DMS79 treated with DMSO at 0.1 percent for 48 hours (cell line): ENCODE data around the gene OR6N1.

Source experiments
- DNase-seq: peaks from one replicate; lab custom pipeline; 2025; lab: John Stamatoyannopoulos, UW

Gene OR6N1

GRCh38 chr1:158771950-158772866 is at the start of gene OR6N1:
OR6N1 (minus strand) TSS chr1:158772195; CDS start chr1:158766682, 5,513 bp downstream.
- DNase-seq: no peak

- DNase-seq: no peak
These were observed 49.7 kb upstream of the OR6N1 start for GRCh38 chr1:158821723-158822122.

- DNase-seq: no peak
These were observed 47.8 kb upstream of the OR6N1 start for GRCh38 chr1:158819461-158820443.

GRCh38 chr1:158818975-158819431 is 47.0 kb upstream of the OR6N1 start:
- DNase-seq: no peak

GRCh38 chr1:158818560-158818959 is 46.6 kb upstream of the OR6N1 start:
- no peak for DNase-seq

GRCh38 chr1:158814970-158815369 is 43.0 kb upstream of the OR6N1 start:
- no peak for DNase-seq

GRCh38 chr1:158813164-158813563 is 41.2 kb upstream of the OR6N1 start:
- DNase-seq: no peak

- no peak for DNase-seq
These were observed 40.3 kb upstream of the OR6N1 start for GRCh38 chr1:158812336-158812735.

GRCh38 chr1:158810311-158810710 is 38.3 kb upstream of the OR6N1 start:
- no peak for DNase-seq

- DNase-seq: no peak
These were observed 37.9 kb upstream of the OR6N1 start for GRCh38 chr1:158809862-158810261.

GRCh38 chr1:158809256-158809655 is 37.3 kb upstream of the OR6N1 start:
- no peak for DNase-seq

GRCh38 chr1:158806916-158807536 is 35.0 kb upstream of the OR6N1 start:
- DNase-seq: no peak

- DNase-seq: no peak
These were observed 31.7 kb upstream of the OR6N1 start for GRCh38 chr1:158803678-158804077.

GRCh38 chr1:158801396-158801795 is 29.4 kb upstream of the OR6N1 start:
- DNase-seq: no peak

GRCh38 chr1:158800526-158800925 is 28.5 kb upstream of the OR6N1 start:
- no peak for DNase-seq

- DNase-seq: no peak
These were observed 27.7 kb upstream of the OR6N1 start for GRCh38 chr1:158799689-158800088.

GRCh38 chr1:158798531-158798930 is 26.5 kb upstream of the OR6N1 start:
- no peak for DNase-seq

- no peak for DNase-seq
These were observed 22.3 kb upstream of the OR6N1 start for GRCh38 chr1:158794247-158794646.

- no peak for DNase-seq
These were observed 21.6 kb upstream of the OR6N1 start for GRCh38 chr1:158793604-158794003.

- no peak for DNase-seq
These were observed 9.1 kb upstream of the OR6N1 start, which contains the start of gene OR6N2 for GRCh38 chr1:158781104-158781503. OR6N2 (minus strand) TSS chr1:158781204; CDS start chr1:158777635, 3,569 bp downstream.

GRCh38 chr1:158754420-158754819 is 17.6 kb downstream of the OR6N1 start, which contains the start of gene OR6K6:
OR6K6 (plus strand) TSS chr1:158754720; CDS start chr1:158754888, 168 bp downstream.
- no peak for DNase-seq
